Adrenal gland (tissue), 12 donors: ENCODE measurements around the gene FBXO22. TPM values are rescaled to one million over a fixed set of nuclear protein-coding genes. Genes with fewer than 3 reads are reported as not detected.
A peak's percentile ranks its signal among the peaks of the same experiment; 100 is the strongest.

ENCODE experiments used
- DNase-seq, 7 donors: peaks; one replicate each; pipeline ENCODE4 v3.0.0-alpha.2; 2019 to 2020
- H3K27ac ChIP-seq, 5 donors: fragments of 200-600 bp; sonication (generic) in 4 of 5; 1 replicate in 3 of 5; 2 replicates in 2 of 5; pipeline versions ENCODE4 v1.5.1 to v1.8.0; 2016 to 2020; ENCODE audit warnings: mild to moderate bottlenecking in 1 of 5
- H3K27me3 ChIP-seq: fragments of 200-600 bp; 2 replicates; pipeline ENCODE4 v1.8.0; 2021
- H3K36me3 ChIP-seq, 2 donors: fragments of 200-600 bp; replicated peaks in 1 of 2; 1 replicate in 1 of 2; 2 replicates in 1 of 2; pipeline versions ENCODE4 v1.5.1 to v1.8.0; 2018 to 2022
- H3K4me1 ChIP-seq, 2 donors: fragments of 200-600 bp; replicated peaks in 1 of 2; 1 replicate in 1 of 2; 2 replicates in 1 of 2; pipeline versions ENCODE4 v1.5.1 to v1.8.0; 2018 to 2021
- H3K4me3 ChIP-seq, 4 donors: fragments of 200-600 bp; sonication (generic) in 3 of 4; one replicate each; pipeline ENCODE4 v1.5.1; 2016 to 2018
- H3K9me3 ChIP-seq, 3 donors: fragments of 200-600 bp; sonication (generic) in 1 of 3; replicated peaks in 1 of 3; 1 replicate in 2 of 3; 2 replicates in 1 of 3; pipeline versions ENCODE4 v1.5.1 to v1.8.0; 2016 to 2021
- CTCF ChIP-seq, 6 experiments: fragments of 450-650 bp in 4 of 6; fragments of 200-600 bp in 2 of 6; sonication (generic) in 1 of 6; IDR thresholded peaks; 1 replicate in 5 of 6; 2 replicates in 1 of 6; pipeline versions ENCODE4 v1.5.1 to v1.8.0; 2016 to 2021; ENCODE audit warnings: antibody characterized with exemption in 6 of 6, mild to moderate bottlenecking in 2 of 6, moderate library complexity in 1 of 6
- POLR2A ChIP-seq, 2 donors: fragments of 450-650 bp; IDR thresholded peaks; one replicate each; pipeline ENCODE4 v1.6.1; 2017; ENCODE audit warnings: antibody characterized with exemption in 2 of 2, mild to moderate bottlenecking in 2 of 2, moderate library complexity in 1 of 2
- WGBS, 4 donors: extraction: QIAGEN DNeasy Blood & Tissue Kit in 2 of 4; methylation state at CpG; one replicate each; pipeline versions ENCODE4 v1.1.5 to v1.1.7; 2013 to 2017; 5-methylcytosine and 5-hydroxymethylcytosine counted together
- intact Hi-C, 2 donors: fragments of 100-400 bp; cut with DNase I; formaldehyde crosslinking; loops; one replicate each; pipeline versions ENCODE4 v1.14.1 to v1.15.0; 2022 to 2023
- polyA plus RNA-seq, 3 donors: library from polyadenylated mRNA; stranded (reverse); fragments of 200-250 nt in 2 of 3; fragments of 350-450 nt in 1 of 3; fragmentation: Illumina TruSeq in 1 of 3; extraction: RNeasy Lipid Tissue Mini Kit (QIAGEN cat#74804) in 1 of 3; gene quantifications; one replicate each; pipeline ENCODE4 v1.2.3, GENCODE V29; 2013 to 2014
- total RNA-seq, 9 donors: library from RNA; depleted of rRNA in 4 of 9; stranded (reverse); fragments of >200 nt in 4 of 9; fragments of 120-200 nt in 1 of 9; fragmentation: NEBNext Ultra II Directional in 1 of 9; extraction: Animal tissue kit (Norgen Biotek cat#: 25700) in 1 of 9; gene quantifications; one replicate each; pipeline versions ENCODE4 v1.1.0 to v1.2.4, GENCODE V29; 2013 to 2023
- donor health status: healthy with polysubstance abuse.
- donor health status: Bipolar disorder and iron deficiency.
- donor health status: DM: yes; HTN: yes; CAD: no.
- donor health status: DM: no; HTN: no; CAD: no.
- donor health status: DM: no; HTN: no; CAD: no.
- donor health status: DM: yes; HTN: yes; CAD: no.

The FBXO22 gene
- total and polyA plus RNA-seq, 12 donors, result 5.1 to 40.8 (median 24.7) TPM

GRCh38 chr15:75926931-75927330 is 23.3 kb downstream of the FBXO22 start:
- no peak overlapping the region for H3K4me3 ChIP-seq
- H3K4me1 ChIP-seq, result peaks cover 7 to 14% of the 10 kb centered on the region in 2 donors
- intact Hi-C loops, result loop anchor here (10.0 kb wide), 2 partner anchors 112 to 122 kb away; no protein-coding TSS in a partner anchor
- no peak for DNase-seq
- peaks cover 0 to 4% of the 10 kb centered on the region in 2 donors for H3K36me3 ChIP-seq
- 89 to 95% (median 93%) methylated on average over 3 of the region's 3 CpGs for WGBS, 4 donors
- no peak overlapping the region for H3K27ac ChIP-seq
- TF ChIP-seq POLR2A (IDR thresholded peaks at IDR 0.05) (no peak), CTCF (IDR thresholded peaks at IDR 0.05) (no peak)
- H3K27me3 ChIP-seq, result no peaks in the 10 kb centered on the region
- no peaks in the 10 kb centered on the region for H3K9me3 ChIP-seq

- Histone ChIP-seq H3K4me3 (no peak overlapping the region), H3K36me3 (peaks cover 0 to 4% of the 10 kb centered on the region in 2 donors), H3K4me1 (peaks cover under 1 to 7% of the 10 kb centered on the region in 2 donors), H3K9me3 (no peaks in the 10 kb centered on the region), H3K27me3 (no peaks in the 10 kb centered on the region), H3K27ac (no peak overlapping the region)
- DNase-seq, result no peak
- 90 to 97% (median 92%) methylated on average over 4 of the region's 4 CpGs for WGBS, 4 donors
- intact Hi-C loops, result loop anchor here (10.0 kb wide), 2 partner anchors 113 to 123 kb away; no protein-coding TSS in a partner anchor
- TF ChIP-seq CTCF (IDR thresholded peaks at IDR 0.05) (no peak), POLR2A (IDR thresholded peaks at IDR 0.05) (no peak)
These were observed 23.9 kb downstream of the FBXO22 start for GRCh38 chr15:75927601-75928000.

GRCh38 chr15:75928680-75929608 is 25.3 kb downstream of the FBXO22 start:
- Histone ChIP-seq H3K9me3 (no peaks in the 10 kb centered on the region), H3K36me3 (peaks cover 0 to 12% of the 10 kb centered on the region in 2 donors), H3K27me3 (no peaks in the 10 kb centered on the region), H3K27ac (no peak overlapping the region), H3K4me3 (no peak overlapping the region), H3K4me1 (no peaks in the 10 kb centered on the region)
- intact Hi-C loops, result loop anchor here (10.0 kb wide), 2 partner anchors 114 to 124 kb away; no protein-coding TSS in a partner anchor
- 77 to 80% (median 78%) methylated on average over 9 of the region's 9 CpGs for WGBS, 4 donors
- no peak for TF ChIP-seq POLR2A (IDR thresholded peaks at IDR 0.05)
- TF ChIP-seq CTCF (IDR thresholded peaks at IDR 0.05), result peak in 3 of 6 experiments; percentile 20 to 29 (median 28)
- peak in 3 of 7 donors; percentile 27 to 64 (median 35) for DNase-seq

DNA sequence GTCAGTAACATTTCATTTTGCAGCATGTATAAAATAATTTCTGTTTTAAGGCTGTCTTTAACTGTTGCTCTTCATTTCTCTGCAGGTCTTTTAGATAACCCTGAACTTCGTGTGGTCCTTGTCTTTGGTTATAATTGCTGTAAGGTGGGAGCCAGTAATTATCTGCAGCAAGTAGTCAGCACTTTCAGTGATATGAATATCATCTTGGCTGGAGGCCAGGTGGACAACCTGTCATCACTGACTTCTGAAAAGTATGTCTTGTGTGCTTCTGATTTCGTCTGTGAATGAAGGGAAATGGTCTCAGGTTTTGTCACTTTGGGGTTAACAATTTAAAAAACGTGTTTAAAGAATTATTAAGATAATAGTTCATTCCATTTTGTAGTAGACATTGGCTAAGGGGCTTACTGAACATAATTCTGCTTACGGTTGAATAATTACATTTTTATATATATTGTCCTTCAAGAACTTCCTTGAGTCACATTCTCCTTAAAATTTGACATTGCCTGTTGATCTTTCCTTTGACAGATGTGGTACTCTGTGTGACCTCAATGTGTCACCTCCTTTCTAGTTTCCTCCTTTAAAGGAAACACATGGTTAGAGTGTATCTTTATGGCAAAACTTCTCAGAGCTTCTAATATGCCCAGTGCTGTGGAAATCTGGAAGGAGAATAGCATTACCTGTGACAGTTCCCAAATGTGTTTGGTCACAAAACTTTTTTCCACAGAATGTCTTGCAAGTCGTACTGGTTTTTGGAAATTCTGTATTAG is 26.3 kb downstream of the FBXO22 start:
- Histone ChIP-seq H3K4me1 (no peaks in the 10 kb centered on the region), H3K9me3 (no peaks in the 10 kb centered on the region), H3K36me3 (peaks cover 0 to 13% of the 10 kb centered on the region in 2 donors), H3K27ac (no peak overlapping the region), H3K4me3 (no peak overlapping the region), H3K27me3 (no peaks in the 10 kb centered on the region)
- intact Hi-C loops, result loop anchor here (10.0 kb wide), 2 partner anchors 115 to 125 kb away; no protein-coding TSS in a partner anchor
- DNase-seq, result peak in 1 of 7 donors; percentile 9
- WGBS, 4 donors, result 53 to 64% (median 60%) methylated on average over 5 of the region's 5 CpGs
- TF ChIP-seq POLR2A (IDR thresholded peaks at IDR 0.05) (no peak), CTCF (IDR thresholded peaks at IDR 0.05) (no peak)
